Prostate gland (tissue), 2 donors: ENCODE measurements around the gene RIC8A.

ENCODE experiments used
- POLR2AphosphoS5 ChIP-seq: sonication (generic); formaldehyde crosslinking; IDR thresholded peaks from one replicate; pipeline ENCODE4 v1.6.1; 2017; ENCODE audit warnings: antibody characterized with exemption
- TF ChIP-seq, protein P1 (sequence below), 4 experiments: fragments of 200-600 bp in 2 of 4; fragments of 450-650 bp in 2 of 4; sonication (generic) in 2 of 4; IDR thresholded peaks; 1 replicate in 3 of 4; 2 replicates in 1 of 4; pipeline ENCODE4 v1.5.1; 2016 to 2019; ENCODE audit warnings: antibody characterized with exemption in 4 of 4, mild to moderate bottlenecking in 2 of 4, moderate library complexity in 2 of 4

DNA sequence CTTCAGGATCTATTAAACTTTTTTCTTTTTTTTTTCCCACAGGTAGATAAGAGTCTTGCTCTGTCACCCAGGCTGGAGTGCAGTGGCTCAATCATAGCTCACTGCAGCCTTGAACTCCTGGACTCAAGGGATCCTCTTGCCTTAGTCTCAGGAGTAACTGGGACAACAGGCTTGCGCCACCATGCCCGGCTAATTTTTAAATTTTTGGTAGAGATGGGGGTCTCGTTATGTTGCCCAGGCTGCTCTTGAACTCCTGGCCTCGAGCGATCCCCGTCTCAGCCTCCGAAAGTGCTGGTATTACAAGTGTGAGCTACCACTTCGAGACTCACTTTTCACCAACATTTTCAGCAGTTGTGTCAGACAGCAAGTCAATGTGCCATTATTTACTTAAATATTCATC, 27.7 kb downstream of the RIC8A start:
- TF ChIP-seq, protein P1, sequence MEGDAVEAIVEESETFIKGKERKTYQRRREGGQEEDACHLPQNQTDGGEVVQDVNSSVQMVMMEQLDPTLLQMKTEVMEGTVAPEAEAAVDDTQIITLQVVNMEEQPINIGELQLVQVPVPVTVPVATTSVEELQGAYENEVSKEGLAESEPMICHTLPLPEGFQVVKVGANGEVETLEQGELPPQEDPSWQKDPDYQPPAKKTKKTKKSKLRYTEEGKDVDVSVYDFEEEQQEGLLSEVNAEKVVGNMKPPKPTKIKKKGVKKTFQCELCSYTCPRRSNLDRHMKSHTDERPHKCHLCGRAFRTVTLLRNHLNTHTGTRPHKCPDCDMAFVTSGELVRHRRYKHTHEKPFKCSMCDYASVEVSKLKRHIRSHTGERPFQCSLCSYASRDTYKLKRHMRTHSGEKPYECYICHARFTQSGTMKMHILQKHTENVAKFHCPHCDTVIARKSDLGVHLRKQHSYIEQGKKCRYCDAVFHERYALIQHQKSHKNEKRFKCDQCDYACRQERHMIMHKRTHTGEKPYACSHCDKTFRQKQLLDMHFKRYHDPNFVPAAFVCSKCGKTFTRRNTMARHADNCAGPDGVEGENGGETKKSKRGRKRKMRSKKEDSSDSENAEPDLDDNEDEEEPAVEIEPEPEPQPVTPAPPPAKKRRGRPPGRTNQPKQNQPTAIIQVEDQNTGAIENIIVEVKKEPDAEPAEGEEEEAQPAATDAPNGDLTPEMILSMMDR (IDR thresholded peaks at IDR 0.05): no peak
- TF ChIP-seq POLR2AphosphoS5: no peak
